ENCODE results near the gene ARHGEF4.

The ARHGEF4 gene, protein sequence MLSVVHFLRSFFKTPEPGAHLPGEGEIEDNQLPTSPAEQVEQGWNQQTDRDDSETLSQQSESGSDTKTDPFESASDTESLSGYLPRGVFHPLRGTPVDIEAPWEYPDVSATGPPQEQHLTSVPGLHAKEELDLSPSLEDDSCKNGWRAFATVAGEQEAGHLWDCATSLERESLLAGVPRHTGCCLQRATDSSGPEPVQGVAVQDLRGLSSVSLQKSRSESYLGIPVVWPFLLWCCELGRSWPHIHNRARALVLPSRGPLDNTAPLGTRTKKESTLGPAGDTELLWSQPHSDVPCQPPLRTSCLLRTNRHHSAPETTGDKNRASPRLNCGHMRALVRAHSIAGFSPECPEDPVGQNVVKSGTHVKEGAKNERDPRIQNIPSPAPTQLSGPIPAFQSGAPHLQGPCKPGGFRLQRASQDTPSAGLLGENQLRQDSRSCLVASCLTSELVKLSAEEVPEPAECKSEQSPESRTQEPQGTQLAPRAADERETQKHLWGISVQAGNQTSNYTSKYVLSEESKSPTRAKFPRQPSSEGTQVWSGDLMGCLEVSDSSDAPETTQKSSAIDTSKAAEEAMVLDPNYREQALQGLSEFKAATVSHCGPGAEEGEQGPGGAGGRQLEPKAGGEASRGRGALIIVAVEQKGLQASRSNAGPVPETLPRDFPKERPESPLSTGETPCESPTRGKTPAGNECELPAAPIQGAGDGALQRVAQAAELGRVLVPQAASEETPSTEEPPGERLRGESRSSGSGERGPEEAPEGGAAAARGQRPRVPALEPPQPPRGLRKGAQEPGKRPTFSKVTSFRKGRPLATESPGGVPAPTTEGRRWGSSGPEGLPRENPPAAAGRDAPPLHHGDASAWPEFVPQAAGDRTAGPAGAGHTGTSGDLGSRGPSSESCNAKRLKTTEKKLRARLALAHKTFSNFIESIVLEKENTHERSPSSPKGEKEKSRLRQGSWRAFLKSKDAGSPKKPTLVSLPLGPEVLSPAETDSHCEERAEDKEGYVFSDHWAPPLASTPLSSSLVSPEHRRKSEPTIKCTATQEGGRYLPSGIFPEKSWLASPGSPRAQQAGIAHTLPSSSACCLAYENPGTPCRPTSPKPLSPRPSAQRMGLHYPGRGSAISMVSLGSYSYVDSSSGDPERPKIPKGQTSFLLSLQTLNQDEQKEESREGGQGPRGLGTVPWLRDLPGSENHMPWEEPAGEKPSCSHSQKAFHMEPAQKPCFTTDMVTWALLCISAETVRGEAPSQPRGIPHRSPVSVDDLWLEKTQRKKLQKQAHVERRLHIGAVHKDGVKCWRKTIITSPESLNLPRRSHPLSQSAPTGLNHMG (N-terminal part only)

DNA sequence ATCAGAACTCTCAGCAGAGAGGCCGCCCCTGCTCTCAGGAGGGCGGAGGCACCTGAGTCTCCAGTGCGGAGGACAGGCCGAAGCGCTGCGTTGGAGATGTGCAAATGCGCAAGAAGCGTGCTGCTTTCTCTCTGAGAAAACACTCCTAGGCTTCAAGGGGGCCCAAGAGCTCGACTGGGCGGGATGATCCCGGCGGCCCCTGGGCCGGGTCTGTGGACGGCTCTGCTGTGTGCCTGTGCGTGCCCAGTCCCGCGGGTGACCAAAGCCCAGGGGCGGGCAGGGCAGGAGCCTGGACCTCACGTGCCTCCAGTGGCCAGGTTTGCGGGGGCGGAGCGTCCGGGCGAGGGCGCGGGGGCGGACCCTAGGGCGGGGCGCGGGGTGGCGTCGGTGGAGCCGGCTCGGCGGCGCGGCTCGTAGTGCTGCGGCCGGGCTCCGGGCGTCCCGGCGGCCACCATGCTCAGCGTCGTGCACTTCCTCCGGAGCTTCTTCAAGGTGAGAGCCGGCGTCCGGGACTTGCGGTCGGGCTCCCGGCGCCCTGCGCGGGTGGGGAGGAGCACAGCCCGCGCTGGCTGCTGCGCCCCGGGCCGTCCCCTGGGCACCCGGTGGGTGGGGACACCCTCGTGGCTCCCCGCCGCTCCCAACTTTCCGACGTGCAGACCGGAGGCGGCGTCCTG lies at the start of gene ARHGEF4:
TSS of gene ARHGEF4 (plus strand) at position 414 of the 674 bp plus-strand sequence. CDS start at position 454, 40 bp downstream.
- no peak for DNase-seq (ENCODE audit: low read depth)

DNA sequence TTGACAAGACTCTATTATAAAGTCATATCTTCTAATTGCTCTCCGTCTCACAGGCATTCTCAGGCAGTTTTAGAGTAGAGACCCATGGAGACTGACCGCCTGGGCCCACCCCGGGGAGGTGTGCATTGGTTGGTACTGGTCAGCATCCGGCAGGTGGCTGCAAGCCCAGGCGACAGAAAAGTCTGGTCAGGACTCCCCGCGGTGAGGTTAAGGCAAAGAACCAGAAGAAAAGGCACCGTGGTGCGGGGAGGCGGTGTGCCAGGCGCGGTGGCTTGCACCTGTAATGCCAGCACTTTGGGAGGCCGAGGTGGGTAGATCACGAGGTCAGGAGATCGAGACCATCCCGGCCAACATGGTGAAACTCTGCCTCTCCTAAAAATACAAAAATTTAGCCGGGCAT lies 48.9 kb upstream of the ARHGEF4 start:
- DNase-seq (ENCODE audit: low read depth): no peak

DNA sequence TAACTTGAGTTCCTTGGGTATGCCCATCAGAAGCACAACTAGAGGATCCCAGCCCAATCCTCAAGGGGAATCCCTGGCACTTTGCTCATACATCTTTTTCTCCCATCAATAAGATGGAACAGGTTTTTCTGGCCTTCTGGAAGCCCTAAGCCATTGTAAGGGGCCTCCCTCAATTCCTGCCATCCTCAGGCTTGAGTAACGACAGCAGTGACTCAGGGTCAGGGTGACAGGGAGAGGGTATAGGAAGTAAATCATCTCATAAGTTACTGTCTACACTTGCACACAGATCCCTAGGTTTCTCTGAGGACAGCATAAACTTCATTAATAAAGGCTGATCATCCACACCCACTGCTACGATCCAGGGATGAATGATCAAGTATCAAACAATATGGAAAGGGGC lies 46.4 kb upstream of the ARHGEF4 start:
- DNase-seq (ENCODE audit: low read depth): no peak

DNA sequence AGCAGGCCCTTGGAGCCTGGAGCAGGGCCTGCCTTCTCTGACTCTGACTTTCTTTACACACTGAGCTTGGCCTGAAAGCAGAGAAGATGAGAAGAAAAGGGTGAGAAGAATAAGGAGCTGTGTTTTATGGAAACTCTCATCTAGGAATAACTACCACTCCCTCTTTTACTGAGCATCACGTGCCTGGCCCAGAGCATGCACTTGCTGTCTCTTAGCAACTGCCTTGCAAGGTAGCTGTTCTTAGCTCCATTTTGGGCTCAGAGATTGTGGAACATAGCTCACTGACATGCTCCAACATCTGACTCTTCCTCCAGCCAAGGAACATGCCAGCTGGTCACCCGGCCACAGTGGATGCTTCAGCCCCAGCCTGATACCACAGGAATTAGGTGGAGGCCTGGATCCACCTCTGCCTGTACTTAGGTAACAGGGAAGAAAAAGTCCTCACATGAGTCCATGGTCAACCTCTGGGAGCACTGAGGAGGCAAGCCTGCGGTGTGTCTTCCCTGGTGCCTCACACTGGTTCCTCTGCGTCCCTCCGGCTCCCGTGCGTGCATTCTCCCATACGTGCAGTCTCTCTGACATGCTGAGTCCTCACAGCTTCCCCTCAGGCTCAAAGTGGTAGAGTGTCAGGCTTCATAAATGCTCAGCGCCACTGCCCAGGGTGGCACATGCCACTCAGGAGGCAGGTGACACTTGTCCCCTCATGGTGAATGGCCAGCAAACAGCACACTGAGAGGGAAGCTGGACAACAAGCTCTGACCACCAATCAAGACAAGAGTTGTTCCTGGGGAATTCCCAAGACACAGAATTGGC lies 45.7 kb upstream of the ARHGEF4 start:
- DNase-seq (ENCODE audit: low read depth): no peak

DNA sequence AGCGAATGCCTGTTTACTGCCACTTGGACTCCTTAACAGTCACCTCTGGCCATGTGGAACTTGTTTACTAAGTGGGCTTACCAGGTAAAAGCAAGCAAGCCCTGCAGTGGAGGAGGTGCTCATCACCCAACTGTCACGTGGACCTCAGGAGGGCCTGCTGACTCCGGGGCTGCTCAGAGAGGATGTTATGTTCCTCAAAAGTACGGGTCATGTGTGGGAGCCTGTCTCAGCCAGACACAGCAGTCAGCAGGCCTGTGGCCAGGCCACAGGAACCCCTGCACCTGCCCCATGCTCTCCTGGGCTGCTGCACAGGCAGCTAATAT lies 45.1 kb upstream of the ARHGEF4 start:
- no peak for DNase-seq (ENCODE audit: low read depth)

DNA sequence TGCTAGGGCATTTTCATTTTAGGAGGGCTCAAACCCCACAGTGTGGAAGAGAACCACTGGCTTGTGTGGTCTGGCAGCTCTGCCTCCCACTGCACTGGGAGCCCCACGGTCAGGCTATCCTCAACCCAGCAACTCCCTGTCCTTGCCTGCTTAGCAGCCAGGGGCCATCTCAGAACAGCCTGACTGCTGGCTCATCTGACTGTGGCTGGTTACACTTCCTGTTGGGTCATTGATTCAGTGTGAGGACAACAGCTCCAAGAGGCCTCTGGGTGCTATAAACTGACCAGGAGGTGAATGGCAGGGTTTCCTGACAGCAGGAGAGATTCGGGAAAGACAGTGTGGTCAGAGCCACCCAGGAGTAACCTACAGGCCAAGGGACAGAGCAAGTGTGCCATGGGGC lies 41.3 kb upstream of the ARHGEF4 start:
- no peak for DNase-seq (ENCODE audit: low read depth)

DNA sequence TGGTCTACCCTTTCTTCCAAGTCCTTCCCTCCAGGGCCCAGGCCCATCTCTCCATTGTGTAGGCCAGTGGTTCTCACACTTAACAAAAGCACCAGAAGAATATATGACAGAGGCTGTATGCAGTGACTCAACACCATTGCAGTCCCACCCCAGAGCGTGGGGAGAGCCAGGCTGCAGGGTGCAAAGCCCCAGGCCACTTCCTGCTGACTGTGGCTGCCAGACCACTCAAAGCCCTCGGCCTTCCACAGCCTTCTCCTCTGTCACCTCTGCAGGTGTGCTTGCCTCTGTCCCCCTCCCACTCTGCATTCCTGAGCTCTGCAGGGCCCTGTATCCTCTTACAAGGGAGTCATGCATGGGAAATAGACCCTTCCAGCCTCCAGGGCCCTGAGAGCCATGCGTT lies 40.4 kb upstream of the ARHGEF4 start:
- no peak for DNase-seq (ENCODE audit: low read depth)

DNA sequence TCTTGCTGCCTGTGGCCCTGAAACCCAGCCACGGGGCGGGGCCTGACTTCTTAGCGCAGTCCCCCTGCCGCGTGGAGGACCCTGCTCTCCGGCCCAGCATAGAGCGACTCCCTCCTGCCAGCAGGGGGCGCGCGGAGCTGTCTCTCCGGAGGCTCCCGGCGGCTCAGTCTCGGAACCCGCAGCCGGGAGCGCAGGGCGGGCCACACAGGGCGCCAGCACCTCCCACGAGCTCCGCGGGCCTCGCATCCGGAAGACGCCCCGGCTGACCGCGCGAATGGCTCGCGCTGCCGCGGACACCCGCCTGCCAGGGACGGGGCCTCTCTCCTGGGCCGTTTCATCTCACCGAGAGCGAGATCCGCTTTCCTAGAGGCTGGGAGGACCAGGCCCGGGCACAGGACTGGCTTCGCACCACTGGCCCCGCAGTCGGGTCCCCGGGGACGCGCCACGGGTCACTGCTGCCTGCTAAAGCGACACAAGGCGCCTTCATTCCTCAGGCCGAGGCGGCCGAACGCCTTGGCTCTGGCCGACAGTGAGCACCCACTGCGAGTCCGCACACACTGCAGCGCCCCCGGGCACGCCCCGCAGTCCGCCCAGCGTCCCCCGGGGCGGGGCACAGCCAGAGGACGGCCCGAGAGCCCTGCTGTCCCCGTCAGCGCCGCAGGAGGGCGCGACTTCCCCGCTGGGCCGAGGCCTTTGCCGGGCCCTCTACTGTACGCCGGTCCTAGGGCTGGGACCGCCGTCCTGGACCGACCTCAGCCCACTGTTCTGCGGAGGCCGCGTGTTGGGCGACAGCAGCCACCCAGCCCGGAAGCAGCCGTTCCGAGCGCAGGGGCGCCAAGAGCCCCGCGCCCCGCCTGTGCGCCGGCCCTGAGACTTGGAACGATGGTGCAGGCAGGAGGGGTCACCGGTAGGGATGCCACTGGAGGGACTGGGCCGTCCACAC lies 39.0 kb upstream of the ARHGEF4 start:
- DNase-seq (ENCODE audit: low read depth): peak; percentile 91

DNA sequence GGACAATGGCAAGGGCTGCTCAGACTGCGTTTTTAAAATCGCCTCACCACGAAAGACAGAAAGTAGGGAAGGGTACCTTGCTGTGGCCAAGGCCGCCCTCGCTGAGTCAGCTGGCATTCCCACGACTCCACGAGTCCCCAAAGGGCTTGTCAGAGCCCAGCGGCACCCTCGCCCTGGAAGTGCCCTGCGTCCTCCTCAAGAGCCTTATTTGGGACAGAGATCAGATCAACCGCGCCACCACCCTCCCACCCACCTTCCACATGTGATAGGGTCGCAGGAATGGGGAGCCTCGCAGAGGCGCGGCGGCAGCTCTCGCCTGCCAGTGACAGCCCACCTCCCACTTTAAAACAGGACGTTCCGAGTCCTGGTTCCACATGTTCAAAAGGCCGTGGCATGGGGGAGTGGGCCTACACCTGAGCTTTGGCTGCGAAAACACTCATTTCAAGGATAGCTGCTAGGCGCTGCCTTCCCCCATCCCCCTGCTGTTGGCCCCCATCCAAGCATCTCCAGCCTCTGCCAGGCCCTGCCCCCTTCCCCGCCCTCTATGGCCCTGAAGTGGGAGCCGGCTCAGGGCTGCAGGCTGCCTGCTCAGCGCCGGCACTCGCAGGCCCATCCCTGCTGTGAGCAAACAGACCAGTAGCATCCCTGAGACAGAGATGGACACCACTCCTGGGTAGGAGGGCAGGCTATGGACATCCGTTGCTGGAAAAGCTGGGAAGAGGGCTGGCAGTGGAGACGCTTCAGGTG lies 38.1 kb upstream of the ARHGEF4 start:
- no peak for DNase-seq (ENCODE audit: low read depth)

DNA sequence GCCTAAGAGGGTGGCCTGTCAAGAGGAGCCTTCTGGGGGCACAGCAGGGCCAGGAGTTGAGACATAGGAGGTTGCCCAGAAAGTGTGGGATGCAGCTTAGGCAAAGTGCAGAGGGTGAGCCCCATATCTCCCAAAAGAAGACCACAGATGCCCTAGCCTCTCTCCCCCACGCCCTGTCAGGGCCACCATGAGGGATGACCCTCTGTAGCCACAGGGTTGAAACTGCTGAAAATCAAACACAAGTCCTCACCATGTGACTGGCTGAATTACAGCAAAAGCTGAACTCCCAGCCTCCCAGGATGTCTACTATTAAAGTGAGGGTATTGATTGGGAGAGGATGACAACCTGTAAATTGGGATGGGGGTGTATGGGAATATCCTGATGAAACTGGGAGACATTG lies 37.4 kb upstream of the ARHGEF4 start:
- DNase-seq (ENCODE audit: low read depth): no peak

DNA sequence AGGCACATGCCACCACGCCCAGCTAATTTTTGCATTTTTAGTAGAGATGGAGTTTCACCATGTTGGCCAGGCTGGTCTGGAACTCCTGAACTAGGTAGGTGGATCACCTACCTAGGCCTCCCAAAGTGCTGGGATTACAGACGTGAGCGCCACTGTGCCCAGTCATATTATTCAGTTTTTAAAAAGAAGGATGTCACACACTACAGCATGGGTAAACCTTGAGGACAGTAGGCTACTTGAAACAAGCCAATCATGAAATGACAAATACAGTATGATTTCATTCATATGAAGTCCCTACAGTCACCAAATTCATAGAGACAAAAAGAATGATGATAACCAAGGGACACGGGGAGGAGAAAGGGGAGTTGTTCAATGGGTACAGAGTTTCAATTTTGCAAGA lies 31.1 kb upstream of the ARHGEF4 start:
- no peak for DNase-seq (ENCODE audit: low read depth)

DNA sequence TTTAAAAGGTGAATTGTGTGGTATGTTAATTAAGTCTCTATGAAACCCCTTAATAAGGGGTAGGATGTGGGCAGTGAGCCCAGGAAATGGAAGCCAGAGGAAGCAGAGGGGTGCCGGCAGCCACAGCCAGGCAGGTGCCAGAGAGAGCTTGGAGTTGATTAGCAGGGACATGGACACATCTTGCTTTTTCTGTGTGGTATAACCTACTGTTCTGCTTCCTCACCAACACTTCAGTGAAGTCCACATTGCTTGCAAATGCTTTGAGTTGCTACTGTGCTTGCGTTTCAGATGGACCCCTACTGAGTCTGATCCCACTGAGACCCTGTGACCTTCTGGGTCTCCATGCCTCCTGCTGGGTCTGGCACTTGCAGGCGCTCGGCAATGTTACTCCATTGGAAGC lies 30.3 kb upstream of the ARHGEF4 start:
- DNase-seq (ENCODE audit: low read depth): no peak

DNA sequence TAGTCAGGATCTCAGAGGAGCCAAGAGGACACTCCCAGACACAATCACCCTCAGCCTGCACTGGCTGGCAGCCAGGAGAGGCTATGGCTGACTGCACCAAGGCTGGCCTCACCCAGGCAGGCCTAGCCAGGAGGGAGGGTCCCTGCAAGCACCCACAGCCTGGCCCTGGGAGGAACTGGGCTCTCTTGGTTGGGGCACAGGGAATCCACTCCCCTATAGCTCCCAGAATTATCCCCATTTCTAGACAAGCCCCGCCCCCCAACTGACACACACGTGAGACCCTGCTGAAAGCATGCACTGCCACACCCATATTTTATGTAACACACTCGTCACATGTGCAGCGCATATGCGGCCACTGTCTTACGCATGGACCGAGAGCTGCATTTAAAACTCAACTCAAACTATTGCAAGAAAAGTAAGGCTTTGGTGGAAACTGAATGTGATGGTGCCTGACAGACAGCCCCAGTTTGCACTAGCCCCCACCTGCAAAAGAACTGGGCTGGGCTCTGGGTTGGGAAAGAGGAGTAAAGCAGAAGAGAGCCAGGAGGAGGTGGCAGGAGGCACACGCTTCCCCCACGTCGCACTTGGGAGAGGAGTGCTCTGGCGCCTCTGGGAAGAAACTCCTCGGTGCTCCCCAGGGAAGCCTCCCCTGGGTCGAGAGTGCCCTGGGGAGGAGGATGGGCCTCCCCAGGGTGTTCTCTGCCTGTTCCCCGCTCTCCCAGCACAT lies 28.9 kb upstream of the ARHGEF4 start:
- DNase-seq (ENCODE audit: low read depth): no peak

DNA sequence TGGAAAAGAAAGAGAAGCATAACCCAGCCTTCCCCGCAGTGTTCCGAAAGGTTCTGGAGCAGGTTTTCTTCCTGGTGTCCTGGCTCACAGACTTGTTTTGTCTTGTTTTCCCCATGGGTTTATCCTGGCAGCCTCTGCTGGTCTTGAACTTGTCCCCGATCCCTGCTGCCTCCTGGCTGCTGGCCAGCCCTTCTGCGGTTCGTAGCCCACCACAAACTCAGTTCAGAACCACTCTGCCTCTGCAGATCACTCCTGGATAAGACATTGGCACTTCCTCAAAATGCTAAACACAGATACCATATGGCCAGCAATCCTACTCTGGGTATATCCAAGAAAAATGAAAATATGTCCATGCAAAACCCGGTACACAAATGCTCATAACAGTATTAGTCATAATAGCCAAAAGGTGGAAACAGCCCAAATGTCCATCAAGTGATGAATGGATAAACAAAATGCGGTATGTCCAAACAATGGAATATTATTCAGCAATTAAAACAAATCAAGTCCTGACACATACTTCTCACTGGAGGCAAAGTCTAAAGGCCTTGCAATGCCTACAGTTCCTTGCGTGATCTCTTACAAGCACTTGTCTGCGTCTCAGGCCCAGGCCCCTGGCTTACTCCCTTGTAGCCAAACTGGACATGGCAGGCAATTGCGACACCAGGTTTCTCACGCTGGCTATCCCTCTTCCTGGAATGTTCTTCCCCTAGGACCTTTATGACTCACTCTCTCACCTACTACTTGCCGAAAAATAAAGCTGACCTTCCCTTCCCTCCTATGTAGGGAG lies 28.0 kb upstream of the ARHGEF4 start:
- no peak for DNase-seq (ENCODE audit: low read depth)

DNA sequence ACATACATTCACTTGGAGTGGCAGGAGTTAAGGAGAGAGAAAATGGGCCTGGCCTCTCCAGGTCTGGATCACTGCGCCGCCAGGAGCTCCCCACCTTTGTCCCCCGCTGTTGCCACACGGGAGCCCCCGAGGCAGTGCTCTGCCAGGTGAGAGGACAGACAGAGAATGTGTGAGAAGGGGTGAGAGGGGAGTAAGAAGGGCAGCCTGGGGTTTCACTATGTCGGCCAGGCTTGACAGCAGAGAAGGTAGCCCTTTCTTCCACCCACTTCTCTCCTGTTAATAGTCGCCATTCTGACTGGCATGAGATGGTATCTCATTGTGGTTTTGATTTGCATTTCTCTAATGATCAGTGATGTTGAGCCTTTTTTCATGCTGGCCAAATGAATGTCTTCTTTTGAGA lies 26.2 kb upstream of the ARHGEF4 start:
- no peak for DNase-seq (ENCODE audit: low read depth)

DNA sequence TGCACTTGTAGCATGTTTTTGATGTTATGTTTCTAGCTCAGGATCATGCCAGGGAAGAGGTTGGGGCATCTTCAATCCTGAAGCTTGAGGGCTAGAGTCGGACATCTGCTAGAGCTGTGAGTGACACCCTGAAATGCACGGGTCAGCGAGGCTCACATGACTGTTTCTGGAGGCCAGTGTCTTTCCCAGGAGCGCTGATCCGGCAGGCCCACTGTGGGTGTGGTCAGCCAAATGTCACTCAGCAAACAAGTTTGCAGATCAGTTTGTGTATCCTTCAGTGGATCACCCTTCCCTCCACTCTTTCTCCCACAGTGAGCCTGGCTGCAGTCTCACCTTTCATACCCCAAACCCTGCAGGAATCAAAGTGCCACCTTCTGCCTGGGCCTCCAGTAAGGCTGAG lies 23.0 kb upstream of the ARHGEF4 start:
- DNase-seq (ENCODE audit: low read depth): no peak

DNA sequence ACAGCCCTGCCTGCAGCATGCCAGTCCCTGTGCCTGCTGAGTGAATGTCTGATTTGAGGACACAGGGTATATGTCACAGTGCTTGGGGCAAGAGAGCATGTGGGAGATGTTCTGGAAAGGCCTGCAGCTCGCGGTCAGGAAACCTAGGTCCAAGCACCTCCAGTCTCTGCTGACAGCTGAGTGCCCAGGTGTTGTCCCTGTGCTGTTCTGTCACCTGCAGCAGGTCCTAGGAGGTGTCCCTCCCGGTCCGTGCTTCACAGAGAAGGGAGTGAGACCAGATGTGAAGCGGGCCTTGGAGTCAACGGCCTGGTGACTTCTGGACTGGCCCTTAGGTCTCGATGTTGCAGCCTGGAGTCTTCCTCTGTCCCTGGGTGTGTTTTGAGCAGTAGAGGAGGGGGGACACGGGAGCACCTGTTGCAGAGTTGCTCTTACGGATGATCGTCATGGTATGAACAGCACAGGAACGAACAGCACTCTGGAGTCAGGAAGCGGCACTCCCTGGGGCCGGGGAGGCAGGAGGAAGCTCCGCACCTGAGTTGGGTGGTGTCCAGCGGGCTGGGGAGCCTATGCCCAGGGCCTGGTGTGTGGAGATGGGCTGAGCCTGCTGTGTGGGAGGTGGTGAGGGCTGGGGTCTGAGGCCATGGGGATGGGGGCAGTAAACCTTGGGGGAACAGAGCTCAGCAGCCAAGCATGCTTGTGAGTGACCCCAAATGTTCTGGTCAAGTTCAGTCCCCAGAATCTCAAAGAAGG lies 21.6 kb upstream of the ARHGEF4 start:
- no peak for DNase-seq (ENCODE audit: low read depth)

Measured in activated T-helper 9 cell treated with anti-CD3 and anti-CD28 coated beads, Interleukin-2, amount 50 U/mL, for 16 hours (primary cell).